Mesenteric fat pad (tissue), 1 donor: ENCODE data around the gene PPP1CC. TPM values are rescaled to one million over a fixed set of nuclear protein-coding genes. Genes with fewer than 3 reads are reported as not detected.
"Not testable (repeated sequence)": the region's sequence is repeated elsewhere in the genome, so short reads cannot be mapped to it uniquely, and the experiment has no call there.

Source experiments
- DNase-seq: peaks from one replicate; pipeline ENCODE4 v3.0.0-alpha.2; 2020; ENCODE audit warnings: low spot score
- total RNA-seq: library from RNA; stranded (reverse); fragmentation: NEBNext Ultra II Directional; extraction: Animal tissue kit (Norgen Biotek cat#: 25700); gene quantifications from one replicate; pipeline ENCODE4 v1.2.1, GENCODE V29; 2021
- donor health status: DM: yes; HTN: yes; CAD: no.

Gene PPP1CC
- total RNA-seq, 1 donor from 2014 or later, result 101 TPM

GRCh38 chr12:110726708-110727369 is 15.9 kb downstream of the PPP1CC start:
- DNase-seq, result no peak

- no peak for DNase-seq
These were observed 16.7 kb downstream of the PPP1CC start for GRCh38 chr12:110726028-110726427.

GRCh38 chr12:110725267-110725666 is 17.4 kb downstream of the PPP1CC start:
- DNase-seq, result no peak

GRCh38 chr12:110722892-110723291 is 19.8 kb downstream of the PPP1CC start:
- DNase-seq, result not testable (repeated sequence)

- DNase-seq, result no peak
These were observed 21.1 kb downstream of the PPP1CC start for GRCh38 chr12:110721570-110721969.

GRCh38 chr12:110720516-110720915 is 22.2 kb downstream of the PPP1CC start:
- no peak for DNase-seq

GRCh38 chr12:110718222-110718908 is 24.3 kb downstream of the PPP1CC start:
- DNase-seq, result no peak

- no peak for DNase-seq
These were observed 25.7 kb downstream of the PPP1CC start for GRCh38 chr12:110717037-110717436.

GRCh38 chr12:110708917-110709316 is 33.8 kb downstream of the PPP1CC start:
- DNase-seq, result no peak

- no peak for DNase-seq
These were observed 37.4 kb downstream of the PPP1CC start for GRCh38 chr12:110705309-110705708.

GRCh38 chr12:110704750-110705149 is 37.9 kb downstream of the PPP1CC start:
- no peak for DNase-seq

GRCh38 chr12:110704231-110704630 is 38.5 kb downstream of the PPP1CC start:
- no peak for DNase-seq

GRCh38 chr12:110702081-110702480 is 40.6 kb downstream of the PPP1CC start:
- peak; percentile 79 for DNase-seq

- peak; percentile 71 for DNase-seq
These were observed 42.9 kb downstream of the PPP1CC start for GRCh38 chr12:110699591-110700445.

- DNase-seq, result peak; percentile 90
These were observed 44.4 kb downstream of the PPP1CC start for GRCh38 chr12:110698171-110698902.

GRCh38 chr12:110697236-110697635 is 45.5 kb downstream of the PPP1CC start:
- no peak for DNase-seq

- DNase-seq, result peak; percentile 20
These were observed 46.4 kb downstream of the PPP1CC start for GRCh38 chr12:110696283-110696682.

- no peak for DNase-seq
These were observed 48.3 kb downstream of the PPP1CC start for GRCh38 chr12:110694330-110694901.

- no peak for DNase-seq
These were observed 49.0 kb downstream of the PPP1CC start for GRCh38 chr12:110693731-110694130.

- DNase-seq, result no peak
These were observed 52.6 kb downstream of the PPP1CC start for GRCh38 chr12:110690127-110690430.
